ENCODE data around the gene APOA5.

Gene APOA5

DNA sequence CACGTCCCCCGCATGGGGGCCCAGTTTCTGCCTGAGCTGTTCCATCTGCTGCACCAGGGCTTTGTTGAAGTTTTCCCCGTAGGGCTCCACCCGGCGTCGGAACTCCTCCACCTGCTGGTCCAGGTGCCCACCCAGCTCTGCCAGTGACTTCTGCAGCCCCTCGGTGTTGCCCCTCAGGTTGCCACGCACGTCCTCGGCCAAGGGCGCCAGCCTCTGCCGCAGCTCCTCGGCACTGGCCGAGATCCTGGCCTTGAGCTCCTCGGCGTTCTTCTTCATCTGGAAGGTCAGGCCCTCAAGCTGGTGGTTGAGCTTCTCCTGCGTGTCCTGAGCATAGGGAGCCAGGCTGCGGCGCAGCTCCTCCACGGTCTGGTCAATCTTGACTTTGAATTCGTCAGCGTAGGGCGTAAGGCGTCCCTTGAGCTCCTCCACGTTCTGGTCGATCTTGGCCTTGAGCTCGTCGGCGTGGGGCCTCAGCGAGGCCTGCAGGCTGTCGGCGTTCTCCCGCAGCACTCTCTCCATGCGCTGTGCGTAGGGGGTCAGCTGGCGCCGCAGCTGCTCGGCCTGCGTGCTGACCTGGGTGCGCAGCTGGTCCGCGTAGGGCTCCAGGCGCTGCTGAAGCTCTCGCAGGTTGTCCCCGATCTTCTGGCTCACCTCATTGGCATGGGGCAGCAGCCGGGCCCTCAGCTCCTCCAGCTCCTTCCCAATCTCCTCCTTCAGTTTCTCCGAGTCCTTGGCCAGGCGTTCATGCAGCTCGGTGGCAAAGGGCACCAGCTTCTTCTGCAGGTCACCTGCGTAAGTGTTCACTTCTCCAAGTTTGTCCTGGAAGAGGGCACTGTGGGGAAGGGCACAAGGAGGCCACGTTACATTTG lies 29.6 kb upstream of the APOA5 start:
- TF ChIP-seq POLR2AphosphoS5 (IDR thresholded peaks at IDR 0.05; ENCODE audit: low read depth, low read length), result no peak
- no peak for TF ChIP-seq TAF1 (IDR thresholded peaks at IDR 0.05; ENCODE audit: borderline replicate concordance, insufficient read depth, low read length)

DNA sequence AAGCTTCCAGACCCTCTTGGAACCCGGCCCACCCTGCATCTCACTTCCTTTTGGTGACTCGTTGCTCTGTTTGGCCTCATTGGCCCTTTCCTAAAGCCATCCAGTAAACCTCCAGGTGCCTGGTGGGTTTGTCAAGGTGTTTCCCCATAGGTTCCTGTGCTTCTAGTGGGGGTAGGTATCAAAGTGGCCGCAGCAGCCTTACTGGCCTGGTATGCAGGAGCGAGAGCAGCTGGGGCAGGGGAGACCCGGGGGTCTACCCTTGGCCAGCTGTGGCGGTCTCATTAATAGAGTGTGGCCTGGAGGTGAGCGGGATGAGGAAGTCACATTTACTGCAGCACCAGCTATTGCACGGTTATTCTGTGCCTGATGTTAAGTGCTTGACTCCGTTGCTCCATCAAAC lies 27.4 kb upstream of the APOA5 start:
- TF ChIP-seq FOXP2 (optimal IDR thresholded peaks at IDR 0.05; ENCODE audit: borderline replicate concordance, extremely low read depth, extremely low read length, insufficient read depth), result no peak
- TF ChIP-seq SIN3A (IDR thresholded peaks at IDR 0.05; ENCODE audit: borderline replicate concordance, insufficient read depth, low read length), result no peak
- TF ChIP-seq TAF1 (IDR thresholded peaks at IDR 0.05; ENCODE audit: borderline replicate concordance, insufficient read depth, low read length), result no peak
- TF ChIP-seq, protein P1, sequence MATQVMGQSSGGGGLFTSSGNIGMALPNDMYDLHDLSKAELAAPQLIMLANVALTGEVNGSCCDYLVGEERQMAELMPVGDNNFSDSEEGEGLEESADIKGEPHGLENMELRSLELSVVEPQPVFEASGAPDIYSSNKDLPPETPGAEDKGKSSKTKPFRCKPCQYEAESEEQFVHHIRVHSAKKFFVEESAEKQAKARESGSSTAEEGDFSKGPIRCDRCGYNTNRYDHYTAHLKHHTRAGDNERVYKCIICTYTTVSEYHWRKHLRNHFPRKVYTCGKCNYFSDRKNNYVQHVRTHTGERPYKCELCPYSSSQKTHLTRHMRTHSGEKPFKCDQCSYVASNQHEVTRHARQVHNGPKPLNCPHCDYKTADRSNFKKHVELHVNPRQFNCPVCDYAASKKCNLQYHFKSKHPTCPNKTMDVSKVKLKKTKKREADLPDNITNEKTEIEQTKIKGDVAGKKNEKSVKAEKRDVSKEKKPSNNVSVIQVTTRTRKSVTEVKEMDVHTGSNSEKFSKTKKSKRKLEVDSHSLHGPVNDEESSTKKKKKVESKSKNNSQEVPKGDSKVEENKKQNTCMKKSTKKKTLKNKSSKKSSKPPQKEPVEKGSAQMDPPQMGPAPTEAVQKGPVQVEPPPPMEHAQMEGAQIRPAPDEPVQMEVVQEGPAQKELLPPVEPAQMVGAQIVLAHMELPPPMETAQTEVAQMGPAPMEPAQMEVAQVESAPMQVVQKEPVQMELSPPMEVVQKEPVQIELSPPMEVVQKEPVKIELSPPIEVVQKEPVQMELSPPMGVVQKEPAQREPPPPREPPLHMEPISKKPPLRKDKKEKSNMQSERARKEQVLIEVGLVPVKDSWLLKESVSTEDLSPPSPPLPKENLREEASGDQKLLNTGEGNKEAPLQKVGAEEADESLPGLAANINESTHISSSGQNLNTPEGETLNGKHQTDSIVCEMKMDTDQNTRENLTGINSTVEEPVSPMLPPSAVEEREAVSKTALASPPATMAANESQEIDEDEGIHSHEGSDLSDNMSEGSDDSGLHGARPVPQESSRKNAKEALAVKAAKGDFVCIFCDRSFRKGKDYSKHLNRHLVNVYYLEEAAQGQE (IDR thresholded peaks at IDR 0.05; ENCODE audit: insufficient read depth in 1 of 2, low read depth in 2 of 2, low read length in 2 of 2), result no peak
- no peak for TF ChIP-seq POLR2AphosphoS5 (IDR thresholded peaks at IDR 0.05; ENCODE audit: low read depth, low read length)

DNA sequence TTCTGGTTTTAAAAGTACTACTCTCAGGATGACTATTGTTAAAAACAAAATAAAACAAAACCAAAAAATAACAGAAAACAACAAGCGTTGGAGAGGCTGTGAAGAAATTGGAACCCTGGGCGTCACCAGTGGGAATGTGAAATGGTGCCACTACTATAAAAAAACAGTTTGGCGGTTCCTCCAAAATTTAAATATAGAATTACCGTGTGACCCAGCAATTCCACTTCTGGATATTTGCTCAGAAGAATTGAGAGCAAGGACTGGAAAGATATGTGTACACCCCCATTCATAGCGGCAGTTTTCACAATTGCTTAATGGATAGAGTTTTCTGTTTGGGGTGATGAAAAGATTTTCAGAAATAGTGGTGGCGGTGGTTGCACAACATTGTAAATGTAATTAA lies 22.8 kb upstream of the APOA5 start:
- TF ChIP-seq SIN3A (IDR thresholded peaks at IDR 0.05; ENCODE audit: borderline replicate concordance, insufficient read depth, low read length) (no peak), FOXP2 (optimal IDR thresholded peaks at IDR 0.05; ENCODE audit: borderline replicate concordance, extremely low read depth, extremely low read length, insufficient read depth) (no peak), POLR2AphosphoS5 (IDR thresholded peaks at IDR 0.05; ENCODE audit: low read depth, low read length) (no peak), TAF1 (IDR thresholded peaks at IDR 0.05; ENCODE audit: borderline replicate concordance, insufficient read depth, low read length) (no peak)
- TF ChIP-seq, protein P1 (IDR thresholded peaks at IDR 0.05; ENCODE audit: insufficient read depth in 1 of 2, low read depth in 2 of 2, low read length in 2 of 2), result no peak

DNA sequence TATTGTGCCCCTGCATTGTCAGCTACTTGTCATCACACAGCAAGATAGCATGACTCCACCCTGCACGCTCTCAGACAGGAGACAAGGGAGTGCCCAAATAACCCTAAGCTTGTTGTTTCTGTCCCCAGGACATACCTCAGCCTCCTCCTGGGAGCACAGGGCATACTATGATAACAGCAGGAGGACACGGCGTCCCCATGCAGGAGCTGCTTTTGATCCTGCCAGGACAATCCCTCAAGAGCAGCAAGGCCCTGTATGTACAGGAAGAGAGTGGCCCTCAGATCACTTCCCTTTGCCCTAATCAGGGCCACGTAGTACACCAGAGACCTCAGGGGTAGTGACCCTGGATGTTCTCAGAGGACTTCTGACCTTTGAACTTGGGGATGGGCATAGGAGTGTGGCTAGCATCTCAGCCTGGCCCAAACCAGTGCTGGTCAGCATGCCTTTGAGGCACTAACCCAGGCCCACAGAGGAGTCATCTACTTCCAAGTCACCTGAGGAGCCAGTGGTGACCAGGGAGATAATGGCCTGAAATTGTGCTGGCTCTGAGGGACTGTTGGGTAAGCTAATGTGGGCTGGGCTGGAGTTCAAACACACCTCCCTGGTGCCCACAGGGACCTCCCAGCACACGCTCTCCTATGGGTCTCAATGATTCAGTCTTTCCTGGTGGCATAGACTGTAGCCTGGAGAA lies 22.2 kb upstream of the APOA5 start:
- TF ChIP-seq, protein P1 (IDR thresholded peaks at IDR 0.05; ENCODE audit: insufficient read depth in 1 of 2, low read depth in 2 of 2, low read length in 2 of 2), result no peak
- TF ChIP-seq TAF1 (IDR thresholded peaks at IDR 0.05; ENCODE audit: borderline replicate concordance, insufficient read depth, low read length) (no peak), POLR2AphosphoS5 (IDR thresholded peaks at IDR 0.05; ENCODE audit: low read depth, low read length) (no peak), FOXP2 (optimal IDR thresholded peaks at IDR 0.05; ENCODE audit: borderline replicate concordance, extremely low read depth, extremely low read length, insufficient read depth) (no peak), SIN3A (IDR thresholded peaks at IDR 0.05; ENCODE audit: borderline replicate concordance, insufficient read depth, low read length) (no peak)

DNA sequence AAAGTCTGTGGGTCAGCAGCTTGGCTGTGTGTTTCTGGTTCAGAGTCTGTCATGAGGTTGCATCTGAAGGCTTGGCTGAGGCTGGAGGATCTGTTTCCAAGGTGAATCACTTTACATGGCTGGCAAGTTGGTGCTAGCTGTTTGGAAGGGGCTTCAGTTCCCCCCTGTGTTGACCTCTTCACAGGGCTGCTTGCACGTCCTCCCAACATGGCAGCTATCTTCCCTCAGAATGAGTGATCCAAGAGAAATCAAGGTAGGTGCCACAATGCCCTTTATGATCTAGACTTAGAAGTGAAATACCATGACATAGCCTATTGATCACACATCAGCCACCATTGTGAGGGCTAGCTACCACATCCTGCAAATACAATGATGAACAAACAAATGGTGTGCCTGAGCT lies 21.5 kb upstream of the APOA5 start:
- TF ChIP-seq, protein P1 (IDR thresholded peaks at IDR 0.05; ENCODE audit: insufficient read depth in 1 of 2, low read depth in 2 of 2, low read length in 2 of 2), result no peak
- TF ChIP-seq FOXP2 (optimal IDR thresholded peaks at IDR 0.05; ENCODE audit: borderline replicate concordance, extremely low read depth, extremely low read length, insufficient read depth) (no peak), TAF1 (IDR thresholded peaks at IDR 0.05; ENCODE audit: borderline replicate concordance, insufficient read depth, low read length) (no peak), POLR2AphosphoS5 (IDR thresholded peaks at IDR 0.05; ENCODE audit: low read depth, low read length) (no peak), SIN3A (IDR thresholded peaks at IDR 0.05; ENCODE audit: borderline replicate concordance, insufficient read depth, low read length) (no peak)
